BLaER1 treated with 17β-estradiol and CSF1 and Interleukin-3, amounts not matched to agents 10 nM and 100 nM (cell line): ENCODE results near the gene LRBA.

Experiments used
- H3K27ac ChIP-seq, 11 experiments: shearing (Covaris generic); formaldehyde crosslinking; 2 replicates each; pipeline ENCODE4 v1.8.1; 2022
- H3K27me3 ChIP-seq, 11 experiments: shearing (Covaris generic); formaldehyde crosslinking; 2 replicates each; pipeline ENCODE4 v1.8.1; 2022
- H3K36me3 ChIP-seq, 11 experiments: shearing (Covaris generic); formaldehyde crosslinking; 2 replicates each; pipeline ENCODE4 v1.8.1; 2022
- H3K4me1 ChIP-seq, 10 experiments: shearing (Covaris generic); formaldehyde crosslinking; 2 replicates each; pipeline ENCODE4 v1.8.1; 2022
- H3K4me2 ChIP-seq, 11 experiments: shearing (Covaris generic); formaldehyde crosslinking; 2 replicates each; pipeline ENCODE4 v1.8.1; 2022
- H3K4me3 ChIP-seq, 10 experiments: shearing (Covaris generic); formaldehyde crosslinking; 2 replicates each; pipeline ENCODE4 v1.8.1; 2022
- H3K9ac ChIP-seq, 11 experiments: shearing (Covaris generic); formaldehyde crosslinking; 2 replicates each; pipeline ENCODE4 v1.8.1; 2022
- H3K9me3 ChIP-seq, 11 experiments: shearing (Covaris generic); formaldehyde crosslinking; replicated peaks in 1 of 11; 2 replicates each; pipeline ENCODE4 v1.8.1; 2022
- H4K20me1 ChIP-seq, 11 experiments: shearing (Covaris generic); formaldehyde crosslinking; 2 replicates each; pipeline ENCODE4 v1.8.1; 2022
- Cebpa-rat ChIP-seq, 11 experiments: shearing (Covaris generic); IDR thresholded peaks; 2 replicates each; pipeline ENCODE4 v1.8.1; 2022

The LRBA gene

DNA sequence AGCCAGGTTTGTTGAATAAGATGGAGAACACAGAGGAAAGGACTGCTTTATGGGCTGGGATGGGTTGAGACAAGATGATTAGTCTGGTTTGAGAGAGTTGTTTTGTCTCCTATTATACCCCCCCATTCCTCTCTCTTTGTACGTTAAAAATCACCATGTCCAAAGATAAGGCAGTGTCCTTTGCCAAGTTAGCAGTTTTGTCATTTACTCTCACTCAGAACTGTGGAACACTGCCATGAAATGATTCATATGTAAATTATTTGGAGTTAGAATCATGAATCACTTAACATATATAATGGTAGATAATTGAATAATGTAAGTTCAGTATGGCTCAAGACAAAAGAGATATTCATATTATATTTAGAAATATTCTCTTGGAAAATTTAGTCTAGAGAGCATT is 785.6 kb downstream of the LRBA start:
- Histone ChIP-seq H3K27ac (peak overlapping the region in 1 of 11 experiments; percentile 60; a peak in 2 of 22 replicates), H3K27me3 (no peaks in the 10 kb centered on the region), H4K20me1 (no peaks in the 10 kb centered on the region), H3K4me1 (peaks cover 0 to 24% (median 19%) of the 10 kb centered on the region in 10 experiments; a peak in 15 of 20 replicates), H3K4me3 (no peak overlapping the region), H3K4me2 (peak overlapping the region in 4 of 11 experiments; percentile 54 to 74 (median 58); a peak in 4 of 22 replicates), H3K9me3 (peaks cover 0 to 10% (median 0%) of the 10 kb centered on the region in 11 experiments; a peak in 4 of 22 replicates), H3K36me3 (peaks cover 9 to 41% (median 23%) of the 10 kb centered on the region in 11 experiments; a peak in 18 of 22 replicates), H3K9ac (no peak overlapping the region)
- TF ChIP-seq Cebpa-rat (IDR thresholded peaks at IDR 0.05), result no peak

DNA sequence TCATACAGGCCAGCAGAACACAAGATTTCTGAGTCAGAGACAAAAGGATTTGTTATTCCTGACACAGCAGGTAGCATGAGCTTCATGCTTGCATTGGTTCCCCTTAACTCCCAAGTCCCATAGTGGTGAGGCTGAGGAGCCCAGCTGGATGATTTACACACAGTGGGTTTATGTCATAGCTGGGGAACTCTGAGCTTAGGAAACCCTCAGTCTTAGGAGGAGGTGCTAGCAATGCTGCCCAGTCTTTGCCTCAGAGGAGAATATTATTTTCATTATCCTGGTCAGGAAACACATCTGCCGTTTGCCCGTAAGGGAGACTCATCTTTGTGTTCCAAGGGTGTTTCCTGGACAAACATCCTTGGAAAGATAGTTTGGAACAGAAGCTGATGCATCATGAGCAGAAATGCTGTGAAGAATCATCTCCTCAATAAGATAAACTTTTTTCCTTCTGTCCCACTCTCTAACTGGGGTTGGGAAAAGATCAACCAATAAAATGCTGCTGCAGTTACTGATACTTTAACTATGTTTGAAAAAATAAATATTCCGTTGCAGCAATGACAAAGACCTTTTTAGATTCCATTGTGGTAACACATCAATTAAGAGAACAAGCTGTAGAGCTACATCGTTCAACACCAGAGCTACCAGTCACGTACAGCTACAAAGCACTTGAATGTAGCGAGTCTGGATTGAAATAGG is 790.0 kb downstream of the LRBA start:
- Histone ChIP-seq H3K4me2 (no peak overlapping the region), H4K20me1 (no peaks in the 10 kb centered on the region), H3K4me3 (no peak overlapping the region), H3K9ac (no peak overlapping the region), H3K27ac (no peak overlapping the region), H3K27me3 (no peaks in the 10 kb centered on the region), H3K4me1 (peaks cover 0 to 10% (median 8%) of the 10 kb centered on the region in 10 experiments; a peak in 15 of 20 replicates), H3K9me3 (0 out of 22 replicates have a peak, but pooled peaks cover 0 to 8% (median 0%) of the 10 kb centered on the region in 11 experiments), H3K36me3 (peaks cover 0 to 27% (median 6%) of the 10 kb centered on the region in 11 experiments; a peak in 7 of 22 replicates)
- no peak for TF ChIP-seq Cebpa-rat (IDR thresholded peaks at IDR 0.05)

DNA sequence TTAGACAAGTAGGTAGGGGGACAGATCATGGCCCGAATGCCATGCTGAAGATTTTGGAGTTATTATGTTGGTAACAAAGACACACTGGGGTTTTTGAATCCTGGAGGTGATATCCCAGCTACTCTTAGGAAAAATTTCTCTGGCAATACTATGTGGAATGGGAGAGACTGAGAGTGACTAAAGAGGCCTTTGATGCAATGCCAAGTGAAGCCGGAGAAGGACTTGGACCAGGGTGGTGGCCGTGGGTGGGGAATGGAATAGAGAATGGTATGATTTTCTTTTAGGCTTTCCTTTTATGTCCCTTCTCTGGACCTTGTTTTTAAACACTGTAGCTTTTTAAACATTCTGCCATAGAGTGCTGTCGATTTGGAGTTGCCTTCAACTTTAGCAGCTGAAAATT is 795.2 kb downstream of the LRBA start:
- Histone ChIP-seq H3K4me3 (no peak overlapping the region), H3K27me3 (no peaks in the 10 kb centered on the region), H3K36me3 (peaks cover 0 to 16% (median 4%) of the 10 kb centered on the region in 11 experiments; a peak in 7 of 22 replicates), H3K27ac (no peak overlapping the region), H3K9ac (no peak overlapping the region), H4K20me1 (no peaks in the 10 kb centered on the region), H3K4me1 (peaks cover 0 to 9% (median 0%) of the 10 kb centered on the region in 10 experiments; a peak in 4 of 20 replicates), H3K9me3 (no peaks in the 10 kb centered on the region), H3K4me2 (no peak overlapping the region)
- TF ChIP-seq Cebpa-rat (IDR thresholded peaks at IDR 0.05), result no peak

DNA sequence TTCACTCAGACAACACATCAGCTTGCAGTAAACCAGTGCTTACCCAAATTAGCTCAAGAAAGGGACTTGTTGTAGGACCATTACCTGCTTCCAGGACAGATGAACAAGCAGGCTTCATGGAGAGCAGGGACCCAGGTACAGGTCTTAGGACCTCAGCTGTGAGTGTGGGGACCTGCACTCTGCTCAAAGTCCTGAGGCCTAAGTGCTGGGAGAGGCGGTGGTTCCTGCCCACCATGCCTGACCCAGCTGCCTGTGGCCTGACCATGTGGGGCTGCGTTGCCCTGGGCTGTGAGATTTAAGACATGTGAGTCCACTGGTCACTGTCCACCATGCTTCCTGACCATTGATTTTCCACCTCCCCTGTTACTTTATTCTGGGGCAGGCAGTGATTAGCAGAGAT is 796.6 kb downstream of the LRBA start:
- Histone ChIP-seq H3K27me3 (no peaks in the 10 kb centered on the region), H3K9ac (no peak overlapping the region), H3K27ac (no peak overlapping the region), H3K4me1 (peaks cover 0 to 9% (median 0%) of the 10 kb centered on the region in 10 experiments; a peak in 4 of 20 replicates), H3K4me2 (no peak overlapping the region), H4K20me1 (no peaks in the 10 kb centered on the region), H3K4me3 (no peak overlapping the region), H3K9me3 (no peaks in the 10 kb centered on the region), H3K36me3 (peaks cover 0 to 14% (median 0%) of the 10 kb centered on the region in 11 experiments; a peak in 5 of 22 replicates)
- no peak for TF ChIP-seq Cebpa-rat (IDR thresholded peaks at IDR 0.05)

DNA sequence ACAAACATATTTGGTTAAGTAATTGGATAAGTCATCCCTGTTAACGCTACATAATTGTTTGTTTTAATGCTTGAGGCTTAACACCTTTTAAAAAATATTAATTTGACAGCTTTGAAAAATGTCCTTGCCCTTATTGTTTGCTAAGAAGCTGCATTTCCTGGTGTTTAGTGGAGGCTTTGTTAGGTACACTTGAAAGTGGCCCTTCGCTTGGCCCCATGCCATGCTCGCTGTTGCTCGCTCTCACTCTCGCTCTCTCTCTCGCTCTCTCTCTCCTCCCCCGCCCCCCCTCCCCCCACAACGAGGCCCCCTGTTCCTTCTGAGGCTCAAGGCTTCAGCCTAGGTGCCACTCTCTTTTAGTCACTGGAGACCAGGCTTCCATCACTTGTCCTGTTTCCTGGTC is 797.3 kb downstream of the LRBA start:
- Histone ChIP-seq H3K4me3 (no peak overlapping the region), H3K27me3 (no peaks in the 10 kb centered on the region), H3K4me1 (peaks cover 0 to 9% (median 0%) of the 10 kb centered on the region in 10 experiments; a peak in 4 of 20 replicates), H3K9me3 (no peaks in the 10 kb centered on the region), H3K4me2 (no peak overlapping the region), H3K36me3 (peaks cover 0 to 9% (median 0%) of the 10 kb centered on the region in 11 experiments; a peak in 5 of 22 replicates), H3K27ac (no peak overlapping the region), H4K20me1 (no peaks in the 10 kb centered on the region), H3K9ac (no peak overlapping the region)
- TF ChIP-seq Cebpa-rat (IDR thresholded peaks at IDR 0.05), result no peak

DNA sequence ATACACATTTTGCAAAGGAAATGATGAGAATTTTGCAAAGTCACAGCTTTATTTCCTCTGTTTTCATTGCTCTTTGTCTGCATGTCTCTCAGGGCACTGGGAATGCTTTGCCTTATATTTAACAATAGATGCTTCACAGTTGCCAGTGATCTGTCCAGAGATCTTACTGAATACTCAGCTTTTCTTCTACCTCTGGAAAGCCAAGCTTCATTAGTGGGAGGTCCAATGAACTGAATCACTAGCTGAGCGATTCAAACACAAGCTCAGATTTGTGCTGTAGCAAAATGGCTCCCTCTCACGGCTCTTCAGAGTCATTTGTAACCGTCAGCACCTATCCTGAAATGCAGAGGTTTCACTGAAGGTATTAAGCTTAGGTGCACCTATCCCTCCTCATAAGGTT is 797.9 kb downstream of the LRBA start:
- no peak overlapping the region for H3K27ac ChIP-seq
- H3K9ac ChIP-seq, result no peak overlapping the region
- no peaks in the 10 kb centered on the region for H4K20me1 ChIP-seq
- no peaks in the 10 kb centered on the region for H3K9me3 ChIP-seq
- TF ChIP-seq Cebpa-rat (IDR thresholded peaks at IDR 0.05), result no peak
- H3K4me2 ChIP-seq, result no peak overlapping the region
- peaks cover 0 to 4% (median 0%) of the 10 kb centered on the region in 11 experiments; a peak in 3 of 22 replicates for H3K36me3 ChIP-seq
- H3K4me1 ChIP-seq, result peaks cover 0 to 9% (median 0%) of the 10 kb centered on the region in 10 experiments; a peak in 4 of 20 replicates
- no peak overlapping the region for H3K4me3 ChIP-seq
- no peaks in the 10 kb centered on the region for H3K27me3 ChIP-seq

DNA sequence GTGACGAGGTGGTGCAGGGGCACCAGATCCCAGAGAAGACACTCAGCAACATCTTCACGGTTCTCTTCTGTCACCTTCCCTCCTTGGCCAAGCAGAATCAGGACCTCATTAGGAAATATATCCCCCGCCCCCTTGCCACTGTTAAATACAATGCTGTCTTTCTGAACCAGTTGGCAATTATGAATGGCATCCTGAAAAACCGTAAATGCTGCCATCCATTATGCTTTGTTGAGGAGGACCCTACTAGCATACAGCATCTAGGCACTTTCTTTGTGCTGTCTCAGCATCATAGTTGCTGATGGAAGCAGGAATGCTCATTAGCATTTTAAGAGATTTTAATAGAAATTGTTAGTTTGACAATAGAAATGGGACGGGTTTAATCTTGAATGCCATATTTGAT is 798.4 kb downstream of the LRBA start:
- peaks cover 0 to 9% (median 0%) of the 10 kb centered on the region in 10 experiments; a peak in 4 of 20 replicates for H3K4me1 ChIP-seq
- H3K9me3 ChIP-seq, result no peaks in the 10 kb centered on the region
- no peaks in the 10 kb centered on the region; a peak in 1 of 22 replicates for H3K36me3 ChIP-seq
- no peak overlapping the region for H3K4me3 ChIP-seq
- no peaks in the 10 kb centered on the region for H3K27me3 ChIP-seq
- H3K27ac ChIP-seq, result no peak overlapping the region
- no peak for TF ChIP-seq Cebpa-rat (IDR thresholded peaks at IDR 0.05)
- no peak overlapping the region for H3K9ac ChIP-seq
- no peaks in the 10 kb centered on the region for H4K20me1 ChIP-seq
- H3K4me2 ChIP-seq, result no peak overlapping the region

DNA sequence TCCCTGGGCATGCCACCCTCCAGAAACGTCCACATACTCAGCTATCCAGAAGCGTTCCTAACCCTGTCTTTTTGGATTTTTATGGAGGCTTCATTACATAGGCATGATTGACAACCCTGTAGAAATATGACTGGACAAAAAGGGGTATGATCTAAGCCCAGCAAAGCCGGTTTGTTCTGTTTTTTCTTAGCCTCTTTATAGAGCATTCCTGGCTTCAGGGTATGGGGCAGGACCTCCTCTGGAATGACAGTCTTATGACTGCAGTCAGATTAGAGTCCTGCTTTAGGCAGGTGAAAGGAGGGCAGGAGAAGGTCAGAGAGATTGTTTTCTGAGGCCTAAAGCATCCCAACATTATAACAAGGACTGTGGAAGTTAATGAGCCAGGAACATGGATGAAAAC is 799.5 kb downstream of the LRBA start:
- no peak for TF ChIP-seq Cebpa-rat (IDR thresholded peaks at IDR 0.05)
- no peak overlapping the region for H3K4me2 ChIP-seq
- no peak overlapping the region for H3K9ac ChIP-seq
- H3K36me3 ChIP-seq, result no peaks in the 10 kb centered on the region; a peak in 1 of 22 replicates
- H3K4me1 ChIP-seq, result peaks cover 0 to 9% (median 0%) of the 10 kb centered on the region in 10 experiments; a peak in 4 of 20 replicates
- no peaks in the 10 kb centered on the region for H3K27me3 ChIP-seq
- H4K20me1 ChIP-seq, result no peaks in the 10 kb centered on the region
- no peak overlapping the region for H3K4me3 ChIP-seq
- no peak overlapping the region for H3K27ac ChIP-seq
- H3K9me3 ChIP-seq, result no peaks in the 10 kb centered on the region
